GM18519 (cell line): Measurements from ENCODE around the gene SYT2.
"Not testable (repeated sequence)": the region's sequence is repeated elsewhere in the genome, so short reads cannot be mapped to it uniquely, and the experiment has no call there.

Experiments used
- ATAC-seq: cut with Tn5 transposase; IDR thresholded peaks from one replicate; pipeline ENCODE4 v1.9.1; 2021; ENCODE audit warnings: mild to moderate bottlenecking, moderate library complexity; ENCODE audit not compliant: unreplicated experiment, low FRiP score

The SYT2 gene

DNA sequence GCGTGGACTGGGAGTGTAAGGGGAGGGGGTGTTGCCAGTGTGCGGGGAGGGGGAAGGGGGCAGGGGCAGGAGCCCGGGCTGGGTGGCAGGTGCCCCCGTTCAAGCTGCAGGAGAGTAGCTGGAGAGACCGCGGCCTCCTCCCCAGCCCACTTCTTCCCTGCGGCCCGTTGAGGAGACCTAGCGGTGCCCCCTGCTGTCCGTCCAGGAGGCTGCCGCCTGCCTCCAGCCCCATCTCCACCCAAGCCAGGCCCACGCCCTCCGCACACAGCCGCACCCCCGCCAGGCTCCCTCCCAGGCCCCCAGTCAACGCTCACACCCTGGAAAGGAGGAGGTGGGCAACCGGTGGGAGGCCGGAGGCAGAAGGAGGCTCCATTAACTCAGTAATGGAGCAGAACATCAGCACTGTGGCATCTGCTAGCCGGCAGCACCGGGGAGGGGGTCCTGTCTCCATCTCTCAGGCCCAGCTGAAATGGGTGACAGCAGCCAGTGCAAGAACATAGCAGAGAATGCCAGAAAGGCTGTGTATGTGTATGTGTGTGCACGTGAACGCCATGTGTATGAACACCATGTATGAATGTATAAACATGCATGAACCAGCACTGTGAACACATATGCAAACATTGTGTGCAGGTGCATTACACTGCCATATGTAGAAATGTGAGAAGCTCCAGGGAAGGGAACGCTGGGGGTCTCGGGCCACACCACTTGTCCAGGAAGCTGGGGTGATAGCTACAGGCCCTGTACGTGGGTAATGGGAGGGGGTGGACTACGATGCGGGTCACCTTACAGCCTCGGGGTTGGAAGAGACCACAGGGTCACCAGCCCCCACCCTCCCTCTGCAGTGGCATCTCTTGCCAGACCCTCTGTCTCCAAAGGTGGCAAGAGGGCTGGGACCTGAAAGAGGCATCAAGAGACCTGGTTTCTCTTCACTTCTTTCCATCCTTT is 84.6 kb downstream of the SYT2 start:
- no peak for ATAC-seq

DNA sequence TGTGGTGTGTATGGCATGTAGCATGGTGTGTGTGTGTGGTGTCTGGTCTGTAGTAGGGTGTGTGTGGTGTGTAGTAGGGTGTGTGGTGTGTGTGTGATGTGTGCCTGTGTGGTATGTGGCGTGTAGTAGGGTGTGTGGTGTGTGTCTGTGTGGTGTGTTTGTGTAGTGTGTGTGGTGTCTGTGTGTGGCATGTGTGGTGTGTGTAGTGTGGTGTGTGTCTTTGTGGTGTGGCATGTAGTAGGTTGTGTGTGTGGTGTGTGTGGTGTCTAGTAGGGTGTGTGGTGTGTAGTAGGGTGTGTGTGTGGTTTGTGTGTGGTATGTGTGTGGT is 85.5 kb downstream of the SYT2 start:
- ATAC-seq: no peak

GRCh38 chr1:202624088-202624780 is 86.0 kb downstream of the SYT2 start:
- ATAC-seq: no peak

DNA sequence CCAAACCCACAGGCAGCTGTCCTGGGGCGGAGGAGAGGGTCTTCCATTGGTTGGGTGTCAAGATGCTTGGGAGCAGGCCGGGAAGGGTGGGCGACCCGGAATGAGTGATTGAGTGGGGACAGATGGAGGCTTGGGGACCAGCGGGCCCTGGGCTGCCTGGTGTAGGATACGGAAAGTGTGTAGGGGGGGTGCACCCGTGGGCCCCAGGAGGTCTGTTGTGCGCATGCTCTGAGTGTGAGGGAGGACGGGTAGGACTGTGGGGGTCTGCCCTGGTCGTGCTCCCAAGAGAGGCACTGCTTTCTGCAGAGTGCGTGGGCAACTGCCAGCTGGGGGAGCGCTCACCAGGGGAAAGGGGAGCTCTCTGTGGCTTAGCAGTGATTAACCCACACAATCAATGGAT is 86.8 kb downstream of the SYT2 start:
- ATAC-seq: not testable (repeated sequence)

DNA sequence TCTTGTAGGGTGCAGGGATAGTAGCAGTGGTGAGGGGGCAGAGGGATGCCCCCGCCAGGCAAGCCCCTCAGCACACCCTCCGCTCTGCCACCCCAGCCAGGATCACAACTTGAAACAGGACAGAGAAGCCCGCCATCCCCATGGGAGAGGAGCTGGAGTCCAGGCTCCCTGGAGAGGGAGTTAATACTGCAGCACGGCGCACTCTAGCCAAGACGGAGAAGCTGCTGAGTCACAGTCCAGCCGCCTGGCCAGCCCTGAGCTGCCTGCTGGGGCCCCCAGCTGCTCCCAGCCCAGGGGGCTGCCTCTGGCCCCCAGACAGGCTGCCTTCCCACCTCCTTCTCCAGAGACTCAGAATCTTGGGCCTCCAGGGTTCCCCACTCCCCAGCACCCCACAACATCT is 87.2 kb downstream of the SYT2 start:
- ATAC-seq: no peak

DNA sequence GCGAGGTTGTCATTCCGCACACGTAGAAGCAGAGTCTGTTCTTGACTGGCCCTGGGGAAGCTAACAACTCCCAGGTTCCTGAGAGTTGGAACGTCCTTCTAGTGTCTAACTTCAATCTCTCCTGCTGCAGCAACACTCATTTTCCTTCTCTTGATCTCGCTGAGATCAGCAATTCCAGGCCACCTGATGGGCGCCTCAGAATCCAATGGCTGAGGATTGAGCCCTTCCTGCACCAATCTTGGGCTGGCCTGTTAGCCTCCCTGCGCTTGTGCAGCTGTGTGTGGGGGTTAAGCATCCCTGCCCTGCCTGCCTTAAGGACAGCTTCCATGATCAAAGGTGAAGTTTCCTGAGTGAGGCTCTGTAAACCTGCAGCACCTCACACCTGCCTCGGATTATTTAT is 87.9 kb downstream of the SYT2 start:
- no peak for ATAC-seq

- no peak for ATAC-seq
Measured at GRCh38 chr1:202621446-202621845, 88.8 kb downstream of the SYT2 start.

- ATAC-seq: not testable (repeated sequence)
Measured at GRCh38 chr1:202620036-202620435, 90.2 kb downstream of the SYT2 start.

GRCh38 chr1:202619505-202619904 is 90.7 kb downstream of the SYT2 start:
- no peak for ATAC-seq

DNA sequence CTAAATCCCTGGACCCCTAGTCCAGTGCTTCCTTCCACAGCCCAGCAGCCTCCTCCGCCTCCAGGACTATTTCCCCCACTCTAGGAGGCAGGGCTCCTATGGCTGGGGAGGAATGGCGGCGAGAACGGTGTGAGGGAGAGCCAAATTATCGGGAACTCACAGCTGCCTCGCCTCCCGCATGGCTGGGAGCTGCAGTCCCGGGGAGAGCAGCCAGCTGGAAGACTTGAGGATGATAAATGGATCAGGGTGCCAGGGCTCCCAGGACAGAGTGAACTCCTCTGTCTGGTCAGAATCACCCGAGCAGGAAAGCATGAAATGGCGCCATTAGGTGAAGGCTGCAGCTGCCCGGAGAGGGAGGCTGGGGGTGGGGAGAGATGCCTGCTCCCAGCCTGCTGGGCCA is 91.2 kb downstream of the SYT2 start:
- not testable (repeated sequence) for ATAC-seq

GRCh38 chr1:202616355-202616915 is 93.8 kb downstream of the SYT2 start:
- no peak for ATAC-seq

DNA sequence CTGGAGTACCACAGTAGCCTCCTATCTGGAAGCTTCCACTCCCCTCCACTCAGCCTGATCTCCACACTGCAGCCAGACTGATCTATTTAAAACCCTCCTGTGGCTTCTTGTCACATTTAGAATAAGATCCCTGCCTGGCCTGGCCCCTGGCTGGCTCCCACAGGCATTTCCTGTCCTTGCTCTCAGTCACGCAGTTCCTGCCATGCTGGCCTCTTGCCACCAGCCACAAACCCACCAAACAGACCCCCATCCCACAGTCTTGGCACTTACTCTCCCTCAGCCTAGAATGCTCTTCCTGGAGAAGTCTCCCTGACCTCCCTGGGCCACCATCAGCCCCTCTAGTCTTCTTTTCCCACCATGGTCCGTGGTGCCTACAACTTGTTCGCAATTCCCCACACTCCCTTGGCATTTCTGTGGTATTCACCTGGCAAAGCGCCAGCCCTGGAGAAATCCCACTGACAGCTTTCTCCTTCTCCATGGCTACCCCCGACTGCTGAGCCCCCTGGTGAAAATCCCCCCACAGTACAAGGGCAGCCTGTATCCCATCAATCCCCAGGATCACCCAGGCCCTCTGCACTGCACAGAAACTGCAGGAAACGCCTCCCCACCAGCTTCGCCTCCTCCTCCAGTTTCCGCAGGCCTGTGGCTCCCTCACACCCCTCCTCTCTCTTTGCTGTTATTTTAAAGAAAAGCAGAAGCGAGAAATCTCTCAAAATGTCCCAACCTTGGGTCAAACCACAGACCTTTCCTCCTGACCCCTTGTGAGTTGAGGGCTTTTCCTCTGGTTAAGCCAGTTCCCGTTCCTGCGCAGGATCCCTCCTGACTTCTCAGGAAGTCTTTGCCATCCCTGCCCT is 94.5 kb downstream of the SYT2 start:
- peak; percentile 60 for ATAC-seq

DNA sequence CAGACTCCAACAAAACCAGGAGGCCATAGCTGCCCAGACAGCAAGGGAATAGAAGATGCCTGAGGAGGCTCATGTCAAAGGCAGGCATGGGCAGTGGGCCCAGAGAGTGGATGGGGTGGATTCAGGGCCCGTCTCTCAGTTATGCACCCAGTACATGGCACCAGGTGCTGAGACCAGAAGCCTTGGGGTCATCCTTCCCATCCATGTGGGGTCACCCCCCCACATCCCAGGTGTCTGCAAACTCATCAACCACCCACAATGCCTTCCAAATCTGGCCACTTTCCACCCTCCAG is 95.1 kb downstream of the SYT2 start:
- ATAC-seq: not testable (repeated sequence)

GRCh38 chr1:202614363-202615207 is 95.7 kb downstream of the SYT2 start:
- ATAC-seq: not testable (repeated sequence)

GRCh38 chr1:202613571-202613970 is 96.7 kb downstream of the SYT2 start:
- no peak for ATAC-seq

DNA sequence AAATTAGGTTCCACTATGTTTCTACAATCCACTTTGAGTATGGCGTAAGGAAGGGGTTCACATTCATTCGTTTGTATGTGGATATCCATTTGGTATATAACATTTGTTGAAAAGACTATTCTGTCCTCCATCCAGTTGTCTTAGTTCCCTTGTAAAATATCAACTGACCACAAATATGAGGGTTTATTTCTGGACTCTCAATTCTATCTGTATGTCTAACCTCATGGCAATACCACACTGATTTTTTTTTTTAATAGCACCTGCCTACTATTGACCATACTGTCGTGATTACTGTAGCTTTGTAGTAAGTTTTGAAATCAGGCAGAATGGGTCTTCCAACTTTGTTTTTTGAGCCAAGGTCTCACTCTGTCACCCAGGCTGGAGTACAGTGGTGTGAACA is 98.2 kb downstream of the SYT2 start:
- not testable (repeated sequence) for ATAC-seq

GRCh38 chr1:202605515-202605914 is 104.7 kb downstream of the SYT2 start:
- ATAC-seq: no peak

DNA sequence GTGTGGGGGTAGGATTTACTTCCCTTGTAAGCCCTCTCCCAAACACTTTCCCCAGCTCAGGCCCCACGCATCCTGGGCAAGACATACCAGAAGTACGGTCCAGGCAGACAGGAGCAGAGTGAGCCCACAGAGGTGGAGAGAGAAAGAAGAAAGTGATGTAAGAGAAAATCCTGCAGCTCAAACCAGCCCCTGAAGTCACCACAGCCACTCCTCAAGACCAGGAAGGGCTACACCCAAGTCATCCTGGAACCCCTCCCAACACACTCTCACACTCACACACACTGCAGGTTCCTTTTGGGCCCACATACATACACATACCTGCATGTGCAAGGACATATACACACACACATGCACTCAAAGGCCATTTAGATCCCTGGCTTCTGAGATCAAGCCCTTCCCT is 106.8 kb downstream of the SYT2 start:
- no peak for ATAC-seq

DNA sequence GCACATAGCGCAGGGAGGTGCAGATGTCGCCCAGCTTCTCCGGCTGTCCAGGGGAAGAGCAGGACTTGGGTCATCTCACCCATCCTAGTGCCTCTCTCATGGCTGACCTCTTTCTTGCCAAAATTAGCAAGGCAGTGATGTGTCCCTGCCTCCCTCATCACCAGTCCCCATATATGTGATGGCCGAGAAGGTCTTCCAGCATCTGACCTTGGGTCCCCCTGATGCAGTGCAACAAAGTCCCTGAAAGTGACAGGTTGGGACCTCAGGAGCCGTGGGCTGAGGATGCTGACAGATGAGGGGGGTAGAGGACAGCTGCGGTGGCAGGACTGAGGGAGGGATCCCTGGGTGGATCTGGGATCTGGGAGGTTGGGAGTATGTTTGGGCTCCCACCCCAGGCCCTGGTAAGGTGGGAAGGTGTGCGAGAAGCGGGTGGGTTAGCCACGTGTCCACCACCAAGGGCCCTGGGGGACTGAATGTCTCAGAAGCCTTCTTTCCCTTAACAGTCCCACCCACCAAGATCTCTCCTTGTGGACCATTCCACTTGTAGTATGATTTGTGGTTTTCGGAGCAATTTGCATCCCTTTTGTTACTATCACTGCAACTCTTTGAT is 109.7 kb downstream of the SYT2 start:
- no peak for ATAC-seq
